ENCODE results near the gene AFF1. TPM values are rescaled to one million over a fixed set of nuclear protein-coding genes. Genes with fewer than 3 reads are reported as not detected.

AFF1 gene
- total RNA-seq, 4 donors from 2014 or later, result 22.9 to 47.1 (median 34.0) TPM

DNA sequence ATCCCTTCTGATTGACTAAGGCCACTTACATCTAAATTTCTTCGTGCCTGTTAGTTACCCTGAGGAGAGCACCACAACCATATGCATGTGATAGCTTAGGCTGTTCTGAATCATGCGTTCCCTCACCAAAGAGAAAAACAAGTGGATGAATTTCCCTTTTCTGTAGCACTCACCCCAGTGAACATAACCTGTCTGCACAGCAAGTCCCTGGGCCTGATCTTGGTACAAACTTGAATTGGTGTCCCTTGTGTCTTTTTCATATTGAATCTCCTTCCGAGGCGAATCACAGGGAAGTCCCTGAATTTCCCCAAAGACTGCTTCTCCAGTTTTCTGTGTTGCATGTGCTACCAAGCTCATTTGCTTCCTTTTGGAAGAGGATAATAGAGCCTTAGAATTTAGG is 185.2 kb downstream of the AFF1 start:
- peaks cover 7 to 66% (median 15%) of the 10 kb centered on the region in 3 donors for H3K36me3 ChIP-seq
- 35 to 44% methylated on average over 4 of the region's 4 CpGs for WGBS, 2 donors
- no peaks in the 10 kb centered on the region for H3K9me3 ChIP-seq
- H3K27ac ChIP-seq, result peak overlapping the region; percentile 78 to 86 (median 82)
- intact Hi-C loops (cut with DNase I), result no loop called here
- DNase-seq, result no peak
- no peaks in the 10 kb centered on the region for H3K27me3 ChIP-seq
- H3K4me1 ChIP-seq, result peaks cover 22 to 87% (median 27%) of the 10 kb centered on the region in 3 donors
- H3K4me3 ChIP-seq, result peak overlapping the region; percentile 11 to 48 (median 30)
- TF ChIP-seq CTCF (IDR thresholded peaks at IDR 0.05) (no peak), POLR2A (IDR thresholded peaks at IDR 0.05) (no peak)

DNA sequence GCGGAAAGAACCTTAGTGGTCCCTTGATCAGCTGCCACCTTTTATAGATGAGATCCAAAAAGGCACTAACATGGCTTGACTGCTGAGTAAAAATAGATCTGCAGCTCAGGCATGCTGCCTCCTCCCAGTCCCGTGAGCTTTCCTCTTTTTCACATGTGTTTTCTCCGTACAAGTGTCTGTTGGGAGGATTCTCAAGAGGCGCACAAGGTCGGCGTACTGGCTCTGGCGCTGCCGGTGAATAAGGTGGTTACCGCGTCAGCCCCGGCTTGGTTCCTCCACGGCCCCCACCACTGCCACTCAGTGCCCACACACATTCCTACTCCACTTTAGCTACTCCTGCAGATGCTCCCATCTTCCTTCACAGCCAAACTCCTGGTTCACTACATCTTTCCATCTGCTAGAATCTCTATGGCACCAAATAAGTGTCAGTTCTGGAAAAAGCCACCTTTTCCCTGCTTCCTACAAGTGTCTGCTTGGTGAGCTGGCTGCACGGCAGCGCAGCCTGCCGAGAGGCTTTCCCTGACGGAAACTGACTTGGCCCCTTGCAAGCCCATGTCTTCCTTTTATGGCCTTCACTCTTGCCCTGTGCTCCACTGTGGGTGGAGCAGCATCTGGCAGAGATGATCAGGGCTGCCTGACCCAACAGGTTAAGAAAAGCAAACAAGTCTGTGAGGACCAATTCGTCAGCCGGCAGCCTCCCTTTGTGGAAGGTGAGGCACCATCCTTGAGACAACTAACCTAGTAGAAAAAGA is 185.8 kb downstream of the AFF1 start:
- Histone ChIP-seq H3K4me1 (peaks cover 22 to 87% (median 27%) of the 10 kb centered on the region in 3 donors), H3K4me3 (peak overlapping the region; percentile 11 to 48 (median 34)), H3K36me3 (peaks cover 4 to 66% (median 13%) of the 10 kb centered on the region in 3 donors), H3K27ac (peak overlapping the region; percentile 78 to 86 (median 82)), H3K27me3 (no peaks in the 10 kb centered on the region), H3K9me3 (no peaks in the 10 kb centered on the region)
- no peak for DNase-seq
- 35 to 49% methylated on average over 15 to 18 of the region's 18 CpGs for WGBS, 2 donors
- intact Hi-C loops (cut with DNase I), result no loop called here
- TF ChIP-seq POLR2A (IDR thresholded peaks at IDR 0.05) (peak in 2 of 4 donors; percentile 46 to 50), CTCF (IDR thresholded peaks at IDR 0.05) (no peak)

- peak overlapping the region; percentile 78 to 86 (median 84) for H3K27ac ChIP-seq
- peak overlapping the region; percentile 22 to 48 (median 34) for H3K4me3 ChIP-seq
- no peaks in the 10 kb centered on the region for H3K27me3 ChIP-seq
- WGBS, 2 donors, result 37 to 60% methylated on average over 4 of the region's 4 CpGs
- H3K4me1 ChIP-seq, result peaks cover 22 to 78% (median 27%) of the 10 kb centered on the region in 3 donors
- TF ChIP-seq POLR2A (IDR thresholded peaks at IDR 0.05), result no peak
- no peak for TF ChIP-seq CTCF (IDR thresholded peaks at IDR 0.05)
- intact Hi-C loops (cut with DNase I), result no loop called here
- DNase-seq, result no peak
- H3K9me3 ChIP-seq, result no peaks in the 10 kb centered on the region
- peaks cover 11 to 66% (median 14%) of the 10 kb centered on the region in 3 donors for H3K36me3 ChIP-seq
Observed at GRCh38 chr4:87121341-87122065, 186.7 kb downstream of the AFF1 start.

- Histone ChIP-seq H3K27ac (peak overlapping the region; percentile 78 to 86 (median 84)), H3K36me3 (peaks cover 15 to 66% (median 18%) of the 10 kb centered on the region in 3 donors), H3K27me3 (no peaks in the 10 kb centered on the region), H3K4me1 (peaks cover 22 to 70% (median 26%) of the 10 kb centered on the region in 3 donors), H3K9me3 (no peaks in the 10 kb centered on the region), H3K4me3 (peak overlapping the region; percentile 22 to 48 (median 33))
- 37 to 44% methylated on average over 4 of the region's 4 CpGs for WGBS, 2 donors
- no peak for DNase-seq
- intact Hi-C loops (cut with DNase I), result no loop called here
- TF ChIP-seq POLR2A (IDR thresholded peaks at IDR 0.05) (no peak), CTCF (IDR thresholded peaks at IDR 0.05) (no peak)
Observed at GRCh38 chr4:87122252-87122651, 187.4 kb downstream of the AFF1 start.

GRCh38 chr4:87126056-87126455 is 191.2 kb downstream of the AFF1 start:
- WGBS, 2 donors, result 92 to 95% methylated on average over 5 to 8 of the region's 9 CpGs
- Histone ChIP-seq H3K27ac (no peak overlapping the region), H3K4me3 (no peak overlapping the region), H3K27me3 (no peaks in the 10 kb centered on the region), H3K4me1 (peaks cover 0 to 32% (median 7%) of the 10 kb centered on the region in 3 donors), H3K9me3 (no peaks in the 10 kb centered on the region), H3K36me3 (peaks cover 23 to 81% (median 28%) of the 10 kb centered on the region in 3 donors)
- DNase-seq, result no peak
- intact Hi-C loops (cut with DNase I), result no loop called here
- TF ChIP-seq POLR2A (IDR thresholded peaks at IDR 0.05) (no peak), CTCF (IDR thresholded peaks at IDR 0.05) (no peak)

All from esophagus squamous epithelium (tissue), 5 donors.